Ishikawa (cell line): ENCODE measurements around the gene CHIA.

Experiments
- CREB1 ChIP-seq: IDR thresholded peaks from 2 replicates; pipeline ENCODE4 v1.6.1; 2012; ENCODE audit warnings: low read depth
- EP300 ChIP-seq: IDR thresholded peaks from 2 replicates; pipeline ENCODE4 v1.6.1; 2012; ENCODE audit warnings: borderline replicate concordance
- FOXM1 ChIP-seq: IDR thresholded peaks from 2 replicates; pipeline ENCODE4 v1.6.1; 2012; ENCODE audit warnings: low read depth, borderline replicate concordance
- MAX ChIP-seq: IDR thresholded peaks from 2 replicates; pipeline ENCODE4 v1.6.1; 2012
- RAD21 ChIP-seq: IDR thresholded peaks from 2 replicates; pipeline ENCODE4 v1.6.1; 2012; ENCODE audit warnings: low read depth
- REST ChIP-seq: IDR thresholded peaks from 2 replicates; pipeline ENCODE4 v1.6.1; 2012; ENCODE audit warnings: low read depth, mild to moderate bottlenecking
- TAF1 ChIP-seq: IDR thresholded peaks from 2 replicates; pipeline ENCODE4 v1.6.1; 2012; ENCODE audit warnings: low read depth, mild to moderate bottlenecking
- TEAD4 ChIP-seq: IDR thresholded peaks from 2 replicates; pipeline ENCODE4 v1.6.1; 2012

GRCh38 chr1:111289371-111289770, 1.3 kb upstream of the CHIA start:
- TF ChIP-seq TAF1 (no peak), TEAD4 (no peak), EP300 (no peak), FOXM1 (no peak), MAX (no peak), RAD21 (no peak), REST (no peak), CREB1 (no peak)
